ENCODE data around the gene HS6ST3. TPM values are rescaled to one million over a fixed set of nuclear protein-coding genes. Genes with fewer than 3 reads are reported as not detected.

Gene HS6ST3
- total RNA-seq, 1 experiment from 2014 or later = 1.2 TPM

DNA sequence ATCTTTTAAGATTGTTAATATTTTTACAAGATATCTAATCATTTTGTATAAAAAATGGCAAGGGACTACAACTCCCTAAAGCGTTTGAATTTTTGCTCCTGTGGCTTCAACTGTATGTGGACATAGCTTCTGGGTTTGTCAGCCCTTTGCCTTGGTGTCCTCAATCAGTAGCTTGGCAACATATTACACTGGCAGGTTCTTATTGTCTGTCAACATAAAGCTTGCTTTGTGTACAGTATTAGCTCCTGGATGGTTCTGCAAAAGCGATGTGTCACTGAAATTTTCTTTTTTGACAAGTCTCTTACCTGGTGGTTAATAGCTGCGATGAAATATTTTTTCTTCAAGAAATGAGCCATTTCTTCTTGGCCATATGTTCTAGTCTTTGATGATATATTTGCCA, 190.0 kb downstream of the HS6ST3 start:
- H3K4me3 Mint-ChIP-seq = no peak overlapping the region
- no peaks in the 10 kb centered on the region for H3K27me3 Mint-ChIP-seq (ENCODE audit: low read depth)
- ChIA-PET POLR2A (no interaction called here), CTCF (interaction anchor here (1.1 kb wide), 1 partner anchor 139 kb away, joined by 4 read pairs; no protein-coding TSS in a partner anchor)
- TF ChIP-seq, protein P1, sequence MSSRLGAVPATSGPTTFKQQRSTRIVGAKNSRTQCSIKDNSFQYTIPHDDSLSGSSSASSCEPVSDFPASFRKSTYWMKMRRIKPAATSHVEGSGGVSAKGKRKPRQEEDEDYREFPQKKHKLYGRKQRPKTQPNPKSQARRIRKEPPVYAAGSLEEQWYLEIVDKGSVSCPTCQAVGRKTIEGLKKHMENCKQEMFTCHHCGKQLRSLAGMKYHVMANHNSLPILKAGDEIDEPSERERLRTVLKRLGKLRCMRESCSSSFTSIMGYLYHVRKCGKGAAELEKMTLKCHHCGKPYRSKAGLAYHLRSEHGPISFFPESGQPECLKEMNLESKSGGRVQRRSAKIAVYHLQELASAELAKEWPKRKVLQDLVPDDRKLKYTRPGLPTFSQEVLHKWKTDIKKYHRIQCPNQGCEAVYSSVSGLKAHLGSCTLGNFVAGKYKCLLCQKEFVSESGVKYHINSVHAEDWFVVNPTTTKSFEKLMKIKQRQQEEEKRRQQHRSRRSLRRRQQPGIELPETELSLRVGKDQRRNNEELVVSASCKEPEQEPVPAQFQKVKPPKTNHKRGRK (CRISPR knock-in tag; IDR thresholded peaks at IDR 0.05; ENCODE audit: borderline replicate concordance) = no peak
- TF ChIP-seq, protein P2, sequence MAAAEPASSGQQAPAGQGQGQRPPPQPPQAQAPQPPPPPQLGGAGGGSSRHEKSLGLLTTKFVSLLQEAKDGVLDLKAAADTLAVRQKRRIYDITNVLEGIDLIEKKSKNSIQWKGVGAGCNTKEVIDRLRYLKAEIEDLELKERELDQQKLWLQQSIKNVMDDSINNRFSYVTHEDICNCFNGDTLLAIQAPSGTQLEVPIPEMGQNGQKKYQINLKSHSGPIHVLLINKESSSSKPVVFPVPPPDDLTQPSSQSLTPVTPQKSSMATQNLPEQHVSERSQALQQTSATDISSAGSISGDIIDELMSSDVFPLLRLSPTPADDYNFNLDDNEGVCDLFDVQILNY (CRISPR knock-in tag; IDR thresholded peaks at IDR 0.05) = no peak
- TF ChIP-seq, protein P3, sequence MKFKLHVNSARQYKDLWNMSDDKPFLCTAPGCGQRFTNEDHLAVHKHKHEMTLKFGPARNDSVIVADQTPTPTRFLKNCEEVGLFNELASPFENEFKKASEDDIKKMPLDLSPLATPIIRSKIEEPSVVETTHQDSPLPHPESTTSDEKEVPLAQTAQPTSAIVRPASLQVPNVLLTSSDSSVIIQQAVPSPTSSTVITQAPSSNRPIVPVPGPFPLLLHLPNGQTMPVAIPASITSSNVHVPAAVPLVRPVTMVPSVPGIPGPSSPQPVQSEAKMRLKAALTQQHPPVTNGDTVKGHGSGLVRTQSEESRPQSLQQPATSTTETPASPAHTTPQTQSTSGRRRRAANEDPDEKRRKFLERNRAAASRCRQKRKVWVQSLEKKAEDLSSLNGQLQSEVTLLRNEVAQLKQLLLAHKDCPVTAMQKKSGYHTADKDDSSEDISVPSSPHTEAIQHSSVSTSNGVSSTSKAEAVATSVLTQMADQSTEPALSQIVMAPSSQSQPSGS (CRISPR knock-in tag; IDR thresholded peaks at IDR 0.05; ENCODE audit: borderline replicate concordance, low read depth) = no peak
- no peak for TF ChIP-seq ETV6 (CRISPR knock-in tag; IDR thresholded peaks at IDR 0.05)
- no peak for TF ChIP-seq CBFB (CRISPR knock-in tag; IDR thresholded peaks at IDR 0.05; ENCODE audit: low read depth)
- TF ChIP-seq, protein P4, sequence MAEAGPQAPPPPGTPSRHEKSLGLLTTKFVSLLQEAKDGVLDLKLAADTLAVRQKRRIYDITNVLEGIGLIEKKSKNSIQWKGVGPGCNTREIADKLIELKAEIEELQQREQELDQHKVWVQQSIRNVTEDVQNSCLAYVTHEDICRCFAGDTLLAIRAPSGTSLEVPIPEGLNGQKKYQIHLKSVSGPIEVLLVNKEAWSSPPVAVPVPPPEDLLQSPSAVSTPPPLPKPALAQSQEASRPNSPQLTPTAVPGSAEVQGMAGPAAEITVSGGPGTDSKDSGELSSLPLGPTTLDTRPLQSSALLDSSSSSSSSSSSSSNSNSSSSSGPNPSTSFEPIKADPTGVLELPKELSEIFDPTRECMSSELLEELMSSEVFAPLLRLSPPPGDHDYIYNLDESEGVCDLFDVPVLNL (CRISPR knock-in tag; IDR thresholded peaks at IDR 0.05; ENCODE audit: borderline replicate concordance, low read depth) = no peak
- TF ChIP-seq, protein P5, sequence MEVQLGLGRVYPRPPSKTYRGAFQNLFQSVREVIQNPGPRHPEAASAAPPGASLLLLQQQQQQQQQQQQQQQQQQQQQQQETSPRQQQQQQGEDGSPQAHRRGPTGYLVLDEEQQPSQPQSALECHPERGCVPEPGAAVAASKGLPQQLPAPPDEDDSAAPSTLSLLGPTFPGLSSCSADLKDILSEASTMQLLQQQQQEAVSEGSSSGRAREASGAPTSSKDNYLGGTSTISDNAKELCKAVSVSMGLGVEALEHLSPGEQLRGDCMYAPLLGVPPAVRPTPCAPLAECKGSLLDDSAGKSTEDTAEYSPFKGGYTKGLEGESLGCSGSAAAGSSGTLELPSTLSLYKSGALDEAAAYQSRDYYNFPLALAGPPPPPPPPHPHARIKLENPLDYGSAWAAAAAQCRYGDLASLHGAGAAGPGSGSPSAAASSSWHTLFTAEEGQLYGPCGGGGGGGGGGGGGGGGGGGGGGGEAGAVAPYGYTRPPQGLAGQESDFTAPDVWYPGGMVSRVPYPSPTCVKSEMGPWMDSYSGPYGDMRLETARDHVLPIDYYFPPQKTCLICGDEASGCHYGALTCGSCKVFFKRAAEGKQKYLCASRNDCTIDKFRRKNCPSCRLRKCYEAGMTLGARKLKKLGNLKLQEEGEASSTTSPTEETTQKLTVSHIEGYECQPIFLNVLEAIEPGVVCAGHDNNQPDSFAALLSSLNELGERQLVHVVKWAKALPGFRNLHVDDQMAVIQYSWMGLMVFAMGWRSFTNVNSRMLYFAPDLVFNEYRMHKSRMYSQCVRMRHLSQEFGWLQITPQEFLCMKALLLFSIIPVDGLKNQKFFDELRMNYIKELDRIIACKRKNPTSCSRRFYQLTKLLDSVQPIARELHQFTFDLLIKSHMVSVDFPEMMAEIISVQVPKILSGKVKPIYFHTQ (CRISPR knock-in tag; IDR thresholded peaks at IDR 0.05) = no peak
- DNase-seq (ENCODE audit: low spot score) (no peak), ATAC-seq (no peak)
- peaks cover 6% of the 10 kb centered on the region; the same call in 1 of the 2 replicates for H3K4me1 Mint-ChIP-seq
- H3K27ac Mint-ChIP-seq = no peak overlapping the region
- peaks cover 13% of the 10 kb centered on the region for H3K9me3 Mint-ChIP-seq
- no peaks in the 10 kb centered on the region for H3K36me3 Mint-ChIP-seq

DNA sequence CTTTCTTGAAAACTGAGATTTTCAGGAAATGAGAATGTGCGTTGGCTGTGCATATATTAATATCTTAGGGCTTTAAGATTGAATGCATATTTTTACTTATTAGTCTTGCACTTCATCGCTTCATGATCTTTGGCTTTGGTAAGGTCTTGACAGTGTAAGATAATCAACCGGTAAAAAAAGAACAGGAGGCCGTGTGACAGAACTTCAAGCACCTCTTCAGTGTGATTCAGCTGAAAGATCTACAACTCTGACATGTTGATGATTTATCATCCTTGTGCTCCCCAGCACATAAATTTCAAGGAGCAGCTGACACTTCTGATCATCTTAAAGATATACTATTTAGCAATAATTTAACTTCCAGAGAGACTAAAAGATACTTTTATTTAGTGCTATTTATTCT, 195.1 kb downstream of the HS6ST3 start:
- Mint-ChIP-seq H3K27me3 (ENCODE audit: low read depth) (no peaks in the 10 kb centered on the region), H3K27ac (no peak overlapping the region), H3K36me3 (no peaks in the 10 kb centered on the region), H3K4me1 (peaks cover 17% of the 10 kb centered on the region), H3K9me3 (peaks cover 7% of the 10 kb centered on the region), H3K4me3 (no peak overlapping the region)
- ChIA-PET CTCF (no interaction called here), POLR2A (no interaction called here)
- DNase-seq (ENCODE audit: low spot score) = no peak
- no peak for ATAC-seq
- TF ChIP-seq CREM (CRISPR knock-in tag; IDR thresholded peaks at IDR 0.05) (no peak), CBFB (CRISPR knock-in tag; IDR thresholded peaks at IDR 0.05; ENCODE audit: low read depth) (no peak), SP1 (CRISPR knock-in tag; conservative IDR thresholded peaks at IDR 0.05) (no peak), NFE2L1 (CRISPR knock-in tag; IDR thresholded peaks at IDR 0.05) (no peak), PRRX2 (CRISPR knock-in tag; IDR thresholded peaks at IDR 0.05) (no peak), ZNF121 (CRISPR knock-in tag; IDR thresholded peaks at IDR 0.05) (no peak), FOXK1 (CRISPR knock-in tag; IDR thresholded peaks at IDR 0.05) (no peak)
- TF ChIP-seq, protein P6, sequence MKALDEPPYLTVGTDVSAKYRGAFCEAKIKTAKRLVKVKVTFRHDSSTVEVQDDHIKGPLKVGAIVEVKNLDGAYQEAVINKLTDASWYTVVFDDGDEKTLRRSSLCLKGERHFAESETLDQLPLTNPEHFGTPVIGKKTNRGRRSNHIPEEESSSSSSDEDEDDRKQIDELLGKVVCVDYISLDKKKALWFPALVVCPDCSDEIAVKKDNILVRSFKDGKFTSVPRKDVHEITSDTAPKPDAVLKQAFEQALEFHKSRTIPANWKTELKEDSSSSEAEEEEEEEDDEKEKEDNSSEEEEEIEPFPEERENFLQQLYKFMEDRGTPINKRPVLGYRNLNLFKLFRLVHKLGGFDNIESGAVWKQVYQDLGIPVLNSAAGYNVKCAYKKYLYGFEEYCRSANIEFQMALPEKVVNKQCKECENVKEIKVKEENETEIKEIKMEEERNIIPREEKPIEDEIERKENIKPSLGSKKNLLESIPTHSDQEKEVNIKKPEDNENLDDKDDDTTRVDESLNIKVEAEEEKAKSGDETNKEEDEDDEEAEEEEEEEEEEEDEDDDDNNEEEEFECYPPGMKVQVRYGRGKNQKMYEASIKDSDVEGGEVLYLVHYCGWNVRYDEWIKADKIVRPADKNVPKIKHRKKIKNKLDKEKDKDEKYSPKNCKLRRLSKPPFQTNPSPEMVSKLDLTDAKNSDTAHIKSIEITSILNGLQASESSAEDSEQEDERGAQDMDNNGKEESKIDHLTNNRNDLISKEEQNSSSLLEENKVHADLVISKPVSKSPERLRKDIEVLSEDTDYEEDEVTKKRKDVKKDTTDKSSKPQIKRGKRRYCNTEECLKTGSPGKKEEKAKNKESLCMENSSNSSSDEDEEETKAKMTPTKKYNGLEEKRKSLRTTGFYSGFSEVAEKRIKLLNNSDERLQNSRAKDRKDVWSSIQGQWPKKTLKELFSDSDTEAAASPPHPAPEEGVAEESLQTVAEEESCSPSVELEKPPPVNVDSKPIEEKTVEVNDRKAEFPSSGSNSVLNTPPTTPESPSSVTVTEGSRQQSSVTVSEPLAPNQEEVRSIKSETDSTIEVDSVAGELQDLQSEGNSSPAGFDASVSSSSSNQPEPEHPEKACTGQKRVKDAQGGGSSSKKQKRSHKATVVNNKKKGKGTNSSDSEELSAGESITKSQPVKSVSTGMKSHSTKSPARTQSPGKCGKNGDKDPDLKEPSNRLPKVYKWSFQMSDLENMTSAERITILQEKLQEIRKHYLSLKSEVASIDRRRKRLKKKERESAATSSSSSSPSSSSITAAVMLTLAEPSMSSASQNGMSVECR (CRISPR knock-in tag; IDR thresholded peaks at IDR 0.05; ENCODE audit: borderline replicate concordance) = no peak
- TF ChIP-seq, protein P7, sequence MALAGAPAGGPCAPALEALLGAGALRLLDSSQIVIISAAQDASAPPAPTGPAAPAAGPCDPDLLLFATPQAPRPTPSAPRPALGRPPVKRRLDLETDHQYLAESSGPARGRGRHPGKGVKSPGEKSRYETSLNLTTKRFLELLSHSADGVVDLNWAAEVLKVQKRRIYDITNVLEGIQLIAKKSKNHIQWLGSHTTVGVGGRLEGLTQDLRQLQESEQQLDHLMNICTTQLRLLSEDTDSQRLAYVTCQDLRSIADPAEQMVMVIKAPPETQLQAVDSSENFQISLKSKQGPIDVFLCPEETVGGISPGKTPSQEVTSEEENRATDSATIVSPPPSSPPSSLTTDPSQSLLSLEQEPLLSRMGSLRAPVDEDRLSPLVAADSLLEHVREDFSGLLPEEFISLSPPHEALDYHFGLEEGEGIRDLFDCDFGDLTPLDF (CRISPR knock-in tag; IDR thresholded peaks at IDR 0.05) = no peak
- TF ChIP-seq, protein P8, sequence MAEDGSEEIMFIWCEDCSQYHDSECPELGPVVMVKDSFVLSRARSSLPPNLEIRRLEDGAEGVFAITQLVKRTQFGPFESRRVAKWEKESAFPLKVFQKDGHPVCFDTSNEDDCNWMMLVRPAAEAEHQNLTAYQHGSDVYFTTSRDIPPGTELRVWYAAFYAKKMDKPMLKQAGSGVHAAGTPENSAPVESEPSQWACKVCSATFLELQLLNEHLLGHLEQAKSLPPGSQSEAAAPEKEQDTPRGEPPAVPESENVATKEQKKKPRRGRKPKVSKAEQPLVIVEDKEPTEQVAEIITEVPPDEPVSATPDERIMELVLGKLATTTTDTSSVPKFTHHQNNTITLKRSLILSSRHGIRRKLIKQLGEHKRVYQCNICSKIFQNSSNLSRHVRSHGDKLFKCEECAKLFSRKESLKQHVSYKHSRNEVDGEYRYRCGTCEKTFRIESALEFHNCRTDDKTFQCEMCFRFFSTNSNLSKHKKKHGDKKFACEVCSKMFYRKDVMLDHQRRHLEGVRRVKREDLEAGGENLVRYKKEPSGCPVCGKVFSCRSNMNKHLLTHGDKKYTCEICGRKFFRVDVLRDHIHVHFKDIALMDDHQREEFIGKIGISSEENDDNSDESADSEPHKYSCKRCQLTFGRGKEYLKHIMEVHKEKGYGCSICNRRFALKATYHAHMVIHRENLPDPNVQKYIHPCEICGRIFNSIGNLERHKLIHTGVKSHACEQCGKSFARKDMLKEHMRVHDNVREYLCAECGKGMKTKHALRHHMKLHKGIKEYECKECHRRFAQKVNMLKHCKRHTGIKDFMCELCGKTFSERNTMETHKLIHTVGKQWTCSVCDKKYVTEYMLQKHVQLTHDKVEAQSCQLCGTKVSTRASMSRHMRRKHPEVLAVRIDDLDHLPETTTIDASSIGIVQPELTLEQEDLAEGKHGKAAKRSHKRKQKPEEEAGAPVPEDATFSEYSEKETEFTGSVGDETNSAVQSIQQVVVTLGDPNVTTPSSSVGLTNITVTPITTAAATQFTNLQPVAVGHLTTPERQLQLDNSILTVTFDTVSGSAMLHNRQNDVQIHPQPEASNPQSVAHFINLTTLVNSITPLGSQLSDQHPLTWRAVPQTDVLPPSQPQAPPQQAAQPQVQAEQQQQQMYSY (CRISPR knock-in tag; IDR thresholded peaks at IDR 0.05) = no peak

Data from WTC11 (cell line).